Spleen (tissue), 11 donors: ENCODE results near the gene HCN3. TPM values are rescaled to one million over a fixed set of nuclear protein-coding genes. Genes with fewer than 3 reads are reported as not detected.

Experiments
- DNase-seq: peaks from one replicate; pipeline ENCODE4 v3.0.0-alpha.2; 2020
- H3K27ac ChIP-seq, 8 donors: fragments of 200-600 bp; sonication (generic) in 7 of 8; 1 replicate in 4 of 8; 2 replicates in 4 of 8; pipeline versions ENCODE4 v1.5.0 to v1.8.0; 2016 to 2021; ENCODE audit warnings: inconsistent platforms in 4 of 8, mild to moderate bottlenecking in 4 of 8, moderate library complexity in 1 of 8
- H3K27me3 ChIP-seq, 7 donors: fragments of 200-600 bp; sonication (generic) in 6 of 7; replicated peaks in 1 of 7; 1 replicate in 4 of 7; 2 replicates in 3 of 7; pipeline versions ENCODE4 v1.5.0 to v1.8.0; 2016 to 2021; ENCODE audit warnings: inconsistent platforms in 3 of 7, mild to moderate bottlenecking in 1 of 7
- H3K36me3 ChIP-seq, 6 donors: fragments of 200-600 bp; sonication (generic) in 5 of 6; 1 replicate in 4 of 6; 2 replicates in 2 of 6; pipeline versions ENCODE4 v1.5.0 to v1.8.0; 2016 to 2021; ENCODE audit warnings: inconsistent platforms in 2 of 6
- H3K4me1 ChIP-seq, 6 donors: fragments of 200-600 bp; sonication (generic) in 5 of 6; 1 replicate in 3 of 6; 2 replicates in 3 of 6; pipeline versions ENCODE4 v1.5.0 to v1.8.0; 2016 to 2021; ENCODE audit warnings: inconsistent platforms in 3 of 6
- H3K4me3 ChIP-seq, 8 donors: fragments of 200-600 bp; sonication (generic) in 7 of 8; 1 replicate in 4 of 8; 2 replicates in 4 of 8; pipeline versions ENCODE4 v1.5.0 to v1.8.0; 2016 to 2021; ENCODE audit warnings: inconsistent platforms in 4 of 8, mild to moderate bottlenecking in 4 of 8, moderate library complexity in 2 of 8
- H3K9me3 ChIP-seq, 8 donors: fragments of 200-600 bp; sonication (generic) in 7 of 8; 1 replicate in 4 of 8; 2 replicates in 4 of 8; pipeline versions ENCODE4 v1.5.0 to v1.8.0; 2016 to 2021; ENCODE audit warnings: inconsistent platforms in 4 of 8
- CTCF ChIP-seq, 11 experiments: fragments of 200-600 bp in 7 of 11; fragments of 450-650 bp in 4 of 11; sonication (generic) in 4 of 11; IDR thresholded peaks in 8 of 11; conservative IDR thresholded peaks in 3 of 11; 1 replicate in 7 of 11; 2 replicates in 4 of 11; pipeline versions ENCODE4 v1.4.0 to v1.8.0; 2016 to 2021; ENCODE audit warnings: antibody characterized with exemption in 11 of 11, inconsistent platforms in 4 of 11, mild to moderate bottlenecking in 1 of 11
- POLR2A ChIP-seq, 3 donors: fragments of 450-650 bp; IDR thresholded peaks; one replicate each; pipeline ENCODE4 v1.5.1; 2017; ENCODE audit warnings: antibody characterized with exemption in 3 of 3, mild to moderate bottlenecking in 1 of 3
- POLR2AphosphoS5 ChIP-seq, 3 donors: sonication (generic); formaldehyde crosslinking; IDR thresholded peaks; one replicate each; pipeline ENCODE4 v1.5.1; 2017; ENCODE audit warnings: antibody characterized with exemption in 3 of 3
- WGBS, 5 donors: extraction: QIAGEN DNeasy Blood & Tissue Kit in 3 of 5; methylation state at CpG; one replicate each; pipeline versions ENCODE4 v1.1.5 to v1.1.7; 2013 to 2018; 5-methylcytosine and 5-hydroxymethylcytosine counted together
- intact Hi-C: fragments of 100-400 bp; cut with DNase I; formaldehyde crosslinking; loops from one replicate; pipeline ENCODE4 v1.15.0; 2023; ENCODE audit warnings: low total_unique reads
- polyA plus RNA-seq, 3 donors: library from polyadenylated mRNA; stranded (reverse); fragments of 200-250 nt; gene quantifications; one replicate each; pipeline ENCODE4 v1.2.1, GENCODE V29; 2013
- total RNA-seq, 7 donors: library from RNA; depleted of rRNA in 3 of 7; stranded (reverse); fragments of >200 nt in 3 of 7; fragmentation: NEBNext Ultra II Directional in 4 of 7; extraction: Animal tissue kit (Norgen Biotek cat#: 25700) in 4 of 7; gene quantifications; one replicate each; pipeline versions ENCODE4 v1.1.0 to v1.2.1, GENCODE V29; 2016 to 2021
- donor health status: healthy with polysubstance abuse.
- donor health status: DM: no; HTN: no; CAD: no; lungs with moderate emphysema.
- donor health status: DM: no; HTN: no; CAD: no.
- donor health status: Bipolar disorder and iron deficiency.
- donor health status: healthy.
- donor health status: DM: no; HTN: no; CAD: no.
- donor health status: DM: yes; HTN: yes; CAD: no.

The HCN3 gene
- total and polyA plus RNA-seq, 10 donors = 0.65 to 3.3 (median 1.5) TPM

- Histone ChIP-seq H3K27me3 (no peaks in the 10 kb centered on the region), H3K4me3 (peak overlapping the region; percentile 80 to 97 (median 89)), H3K36me3 (peaks cover 0 to 34% (median 9%) of the 10 kb centered on the region in 6 donors), H3K27ac (peak overlapping the region; percentile 95 to 99 (median 96)), H3K9me3 (no peaks in the 10 kb centered on the region), H3K4me1 (peaks cover 20 to 70% (median 48%) of the 10 kb centered on the region in 6 donors)
- DNase-seq = peak; percentile 96
- intact Hi-C loops = loop anchor here (10.0 kb wide), 1 partner anchor 48 kb away; the partner anchor contains the start of genes CLK2 and HCN3
- WGBS, 5 donors = 0 to 1% (median 1%) methylated on average over 34 to 58 of the region's 58 CpGs
- TF ChIP-seq CTCF (IDR thresholded peaks at IDR 0.05 in 8 of 11, conservative IDR thresholded peaks at IDR 0.05 in 3 of 11) = peak; percentile 77 to 99 (median 98)
- TF ChIP-seq POLR2A (IDR thresholded peaks at IDR 0.05) = no peak
- peak; percentile 68 to 82 (median 71) for TF ChIP-seq POLR2AphosphoS5 (IDR thresholded peaks at IDR 0.05)
Measured at GRCh38 chr1:155322953-155323728, 45.9 kb downstream of the HCN3 start.

GRCh38 chr1:155323729-155324036 lies 46.4 kb downstream of the HCN3 start:
- peak; percentile 96 for DNase-seq
- no peaks in the 10 kb centered on the region for H3K9me3 ChIP-seq
- no peak for TF ChIP-seq CTCF (IDR thresholded peaks at IDR 0.05 in 8 of 11, conservative IDR thresholded peaks at IDR 0.05 in 3 of 11)
- peak in 1 of 3 donors; percentile 29 for TF ChIP-seq POLR2A (IDR thresholded peaks at IDR 0.05)
- TF ChIP-seq POLR2AphosphoS5 (IDR thresholded peaks at IDR 0.05) = peak in 1 of 3 donors; percentile 53
- intact Hi-C loops = loop anchor here (10.0 kb wide), 1 partner anchor 49 kb away; the partner anchor contains the start of genes CLK2 and HCN3
- H3K27ac ChIP-seq = peak overlapping the region; percentile 95 to 99 (median 96)
- H3K36me3 ChIP-seq = peaks cover 0 to 34% (median 11%) of the 10 kb centered on the region in 6 donors
- H3K4me3 ChIP-seq = peak overlapping the region; percentile 80 to 97 (median 89)
- 0 to 1% (median 0%) methylated on average over 20 to 29 of the region's 29 CpGs for WGBS, 5 donors
- peaks cover 20 to 70% (median 48%) of the 10 kb centered on the region in 6 donors for H3K4me1 ChIP-seq
- H3K27me3 ChIP-seq = no peaks in the 10 kb centered on the region

GRCh38 chr1:155324037-155324716 lies 46.9 kb downstream of the HCN3 start:
- no peaks in the 10 kb centered on the region for H3K27me3 ChIP-seq
- DNase-seq = peak; percentile 98
- peaks cover 0 to 34% (median 12%) of the 10 kb centered on the region in 6 donors for H3K36me3 ChIP-seq
- WGBS, 5 donors = 0 to 1% (median 0%) methylated on average over 9 to 44 of the region's 44 CpGs
- H3K4me3 ChIP-seq = peak overlapping the region; percentile 80 to 97 (median 89)
- peaks cover 20 to 69% (median 48%) of the 10 kb centered on the region in 6 donors for H3K4me1 ChIP-seq
- intact Hi-C loops = loop anchor here (10.0 kb wide), 1 partner anchor 49 kb away; the partner anchor contains the start of genes CLK2 and HCN3
- H3K9me3 ChIP-seq = no peaks in the 10 kb centered on the region
- TF ChIP-seq POLR2AphosphoS5 (IDR thresholded peaks at IDR 0.05) (peak; percentile 89 to 92 (median 91)), POLR2A (IDR thresholded peaks at IDR 0.05) (peak in 2 of 3 donors; percentile 52 to 65), CTCF (IDR thresholded peaks at IDR 0.05 in 8 of 11, conservative IDR thresholded peaks at IDR 0.05 in 3 of 11) (peak in 2 of 11 experiments; percentile 9)
- peak overlapping the region; percentile 95 to 99 (median 96) for H3K27ac ChIP-seq
